ENCODE results near the gene KLHDC4.
"Not testable (repeated sequence)": the region's sequence is repeated elsewhere in the genome, so short reads cannot be mapped to it uniquely, and the experiment has no call there.

KLHDC4 gene

DNA sequence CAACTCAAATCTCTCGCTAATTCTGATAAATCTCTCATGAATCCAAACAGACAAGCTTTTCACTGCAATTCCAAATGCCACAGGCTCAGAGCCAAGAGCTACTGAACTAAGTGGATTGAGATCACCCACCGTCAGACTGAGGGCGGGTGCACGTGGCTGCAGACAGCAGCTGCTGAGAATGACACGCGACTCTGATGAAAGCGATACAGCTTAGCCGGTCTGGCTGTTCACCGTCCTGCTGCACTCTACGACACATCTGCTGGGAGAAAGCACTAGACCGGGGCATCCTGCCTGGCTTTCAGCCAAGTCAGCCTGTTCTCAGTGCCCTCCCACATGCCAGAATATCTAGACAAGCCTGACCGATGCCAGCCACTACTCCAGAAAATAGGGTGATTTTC lies 42.6 kb downstream of the KLHDC4 start:
- peak; percentile 77 for DNase-seq (ENCODE audit: low read depth)
- TF ChIP-seq, protein P1, sequence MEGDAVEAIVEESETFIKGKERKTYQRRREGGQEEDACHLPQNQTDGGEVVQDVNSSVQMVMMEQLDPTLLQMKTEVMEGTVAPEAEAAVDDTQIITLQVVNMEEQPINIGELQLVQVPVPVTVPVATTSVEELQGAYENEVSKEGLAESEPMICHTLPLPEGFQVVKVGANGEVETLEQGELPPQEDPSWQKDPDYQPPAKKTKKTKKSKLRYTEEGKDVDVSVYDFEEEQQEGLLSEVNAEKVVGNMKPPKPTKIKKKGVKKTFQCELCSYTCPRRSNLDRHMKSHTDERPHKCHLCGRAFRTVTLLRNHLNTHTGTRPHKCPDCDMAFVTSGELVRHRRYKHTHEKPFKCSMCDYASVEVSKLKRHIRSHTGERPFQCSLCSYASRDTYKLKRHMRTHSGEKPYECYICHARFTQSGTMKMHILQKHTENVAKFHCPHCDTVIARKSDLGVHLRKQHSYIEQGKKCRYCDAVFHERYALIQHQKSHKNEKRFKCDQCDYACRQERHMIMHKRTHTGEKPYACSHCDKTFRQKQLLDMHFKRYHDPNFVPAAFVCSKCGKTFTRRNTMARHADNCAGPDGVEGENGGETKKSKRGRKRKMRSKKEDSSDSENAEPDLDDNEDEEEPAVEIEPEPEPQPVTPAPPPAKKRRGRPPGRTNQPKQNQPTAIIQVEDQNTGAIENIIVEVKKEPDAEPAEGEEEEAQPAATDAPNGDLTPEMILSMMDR (IDR thresholded peaks at IDR 0.05; ENCODE audit: low read length, missing control alignments) = no peak
- H3K4me3 ChIP-seq (replicated peaks; ENCODE audit: low read depth, low read length) = no peak overlapping the region

DNA sequence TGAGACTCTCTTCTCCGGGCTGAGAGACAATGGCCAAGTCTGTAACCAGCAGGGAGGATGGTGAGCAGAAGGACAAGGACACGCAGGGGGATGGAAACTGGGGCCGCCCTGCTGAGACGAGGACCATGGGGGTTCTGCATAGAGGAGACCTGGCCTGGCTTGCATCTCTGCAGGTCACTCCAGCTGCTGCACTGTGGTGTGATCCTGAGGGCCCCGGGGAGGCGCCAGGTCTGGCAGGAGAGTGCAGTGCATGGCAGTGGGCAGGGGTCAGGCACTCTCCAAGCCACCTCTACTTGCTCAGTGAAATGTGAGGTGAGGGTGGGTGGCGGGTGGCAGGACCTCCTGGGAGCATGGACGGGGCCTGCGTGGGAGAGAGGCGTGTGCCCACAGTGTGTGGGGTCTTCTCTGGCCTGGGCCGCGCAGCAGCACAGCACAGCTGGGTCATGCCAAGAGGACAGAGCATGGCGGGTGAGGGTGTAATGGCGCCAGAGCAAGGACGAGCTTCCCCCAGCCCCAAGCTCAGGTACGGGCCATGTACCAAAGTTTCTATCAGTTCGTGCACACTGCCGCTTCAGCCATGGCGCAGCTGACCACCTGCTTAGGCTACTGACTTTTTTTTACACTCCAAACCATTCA lies 43.1 kb downstream of the KLHDC4 start:
- TF ChIP-seq, protein P1 (IDR thresholded peaks at IDR 0.05; ENCODE audit: low read length, missing control alignments) = no peak
- no peak overlapping the region for H3K4me3 ChIP-seq (replicated peaks; ENCODE audit: low read depth, low read length)
- DNase-seq (ENCODE audit: low read depth) = no peak

- TF ChIP-seq, protein P1 (IDR thresholded peaks at IDR 0.05; ENCODE audit: low read length, missing control alignments) = no peak
- no peak for DNase-seq (ENCODE audit: low read depth)
- H3K4me3 ChIP-seq (replicated peaks; ENCODE audit: low read depth, low read length) = no peak overlapping the region
Measured at GRCh38 chr16:87721622-87722585, 43.9 kb downstream of the KLHDC4 start.

GRCh38 chr16:87720446-87720845 lies 45.3 kb downstream of the KLHDC4 start:
- no peak overlapping the region for H3K4me3 ChIP-seq (replicated peaks; ENCODE audit: low read depth, low read length)
- TF ChIP-seq, protein P1 (IDR thresholded peaks at IDR 0.05; ENCODE audit: low read length, missing control alignments) = no peak
- no peak for DNase-seq (ENCODE audit: low read depth)

DNA sequence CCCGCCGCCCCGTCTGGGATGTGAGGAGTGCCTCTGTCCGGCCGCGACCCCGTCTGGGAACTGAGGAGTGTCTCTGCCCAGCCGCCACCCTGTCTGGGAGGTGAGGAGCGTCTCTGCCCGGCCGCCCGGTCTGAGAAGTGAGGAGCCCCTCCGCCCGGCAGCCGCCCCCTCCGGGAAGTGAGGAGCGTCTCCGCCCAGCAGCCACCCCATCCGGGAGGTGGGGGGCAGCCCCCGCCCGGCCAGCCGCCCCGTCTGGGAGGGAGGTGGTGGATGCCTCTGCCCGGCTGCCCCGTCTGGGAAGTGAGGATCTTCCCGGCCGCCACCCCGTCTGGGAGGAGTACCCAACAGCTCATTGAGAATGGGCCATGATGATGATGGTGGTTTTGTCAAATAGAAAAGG lies 47.0 kb downstream of the KLHDC4 start:
- not testable (repeated sequence) for H3K4me3 ChIP-seq (replicated peaks; ENCODE audit: low read depth, low read length); DNase-seq (ENCODE audit: low read depth)

GRCh38 chr16:87715658-87716057 lies 50.1 kb downstream of the KLHDC4 start:
- no peak for DNase-seq (ENCODE audit: low read depth)
- H3K4me3 ChIP-seq (replicated peaks; ENCODE audit: low read depth, low read length) = no peak overlapping the region
- TF ChIP-seq, protein P1 (IDR thresholded peaks at IDR 0.05; ENCODE audit: low read length, missing control alignments) = no peak

GRCh38 chr16:87715231-87715630 lies 50.6 kb downstream of the KLHDC4 start:
- no peak for DNase-seq (ENCODE audit: low read depth)
- H3K4me3 ChIP-seq (replicated peaks; ENCODE audit: low read depth, low read length) = no peak overlapping the region
- TF ChIP-seq, protein P1 (IDR thresholded peaks at IDR 0.05; ENCODE audit: low read length, missing control alignments) = no peak
